GM11168 (cell line): ENCODE data around the gene KRTAP27-1.

Source experiments
- in situ Hi-C: fragments of 300-500 bp; cut with MboI; formaldehyde crosslinking; loops from one replicate; pipeline ENCODE4 v1.12.0; 2022; ENCODE audit warnings: low sequenced_read_pairs; ENCODE audit not compliant: unreplicated experiment

KRTAP27-1 gene, protein sequence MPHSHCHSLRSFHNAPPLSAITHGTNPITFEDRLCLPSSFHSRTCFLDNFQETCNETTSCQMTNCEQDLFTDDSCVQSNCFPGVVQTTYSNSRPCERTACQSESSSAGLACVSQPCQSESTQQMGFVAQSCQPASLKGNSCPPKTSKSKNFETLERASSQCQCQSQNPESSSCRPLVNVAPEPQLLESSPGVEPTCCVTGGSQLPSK

DNA sequence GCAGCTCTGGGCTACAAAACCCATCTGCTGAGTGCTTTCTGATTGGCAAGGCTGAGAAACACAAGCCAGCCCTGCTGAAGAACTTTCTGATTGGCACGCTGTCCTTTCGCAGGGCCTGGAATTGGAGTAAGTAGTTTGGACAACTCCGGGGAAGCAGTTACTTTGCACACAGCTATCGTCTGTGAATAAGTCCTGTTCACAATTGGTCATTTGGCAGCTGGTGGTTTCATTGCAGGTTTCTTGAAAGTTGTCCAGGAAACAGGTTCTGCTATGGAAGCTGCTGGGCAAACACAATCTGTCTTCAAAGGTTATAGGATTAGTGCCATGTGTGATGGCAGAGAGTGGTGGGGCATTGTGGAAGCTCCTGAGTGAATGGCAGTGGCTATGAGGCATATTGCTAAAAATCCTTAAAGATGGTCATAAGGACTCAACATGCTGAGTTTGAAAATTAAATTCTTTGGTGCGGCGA lies at the start of gene KRTAP27-1:
Gene KRTAP27-1, minus strand, starts transcription at position 419 of the 469 bp plus-strand sequence. Its CDS starts 26 bp downstream, at position 393.
- in situ Hi-C loops = no loop called here

DNA sequence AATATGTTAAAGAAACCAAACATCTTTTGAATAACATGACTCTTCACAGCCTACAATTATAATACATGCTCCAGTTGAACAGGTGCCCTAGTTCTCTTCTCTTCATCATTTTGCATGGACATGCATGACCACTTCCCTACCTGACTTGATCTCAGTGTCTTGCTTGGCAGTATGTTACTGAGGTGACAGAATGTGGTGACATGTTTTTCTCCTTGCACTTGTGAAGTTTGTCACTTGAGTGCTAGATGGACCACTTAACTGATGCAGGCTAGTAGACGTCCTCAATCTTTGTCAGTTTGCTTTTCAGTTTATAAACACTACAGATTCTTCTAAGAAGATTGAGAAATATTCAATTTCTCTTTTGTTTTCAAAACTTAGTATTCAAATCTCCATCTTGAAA lies 44.7 kb upstream of the KRTAP27-1 start:
- in situ Hi-C loops = no loop called here

DNA sequence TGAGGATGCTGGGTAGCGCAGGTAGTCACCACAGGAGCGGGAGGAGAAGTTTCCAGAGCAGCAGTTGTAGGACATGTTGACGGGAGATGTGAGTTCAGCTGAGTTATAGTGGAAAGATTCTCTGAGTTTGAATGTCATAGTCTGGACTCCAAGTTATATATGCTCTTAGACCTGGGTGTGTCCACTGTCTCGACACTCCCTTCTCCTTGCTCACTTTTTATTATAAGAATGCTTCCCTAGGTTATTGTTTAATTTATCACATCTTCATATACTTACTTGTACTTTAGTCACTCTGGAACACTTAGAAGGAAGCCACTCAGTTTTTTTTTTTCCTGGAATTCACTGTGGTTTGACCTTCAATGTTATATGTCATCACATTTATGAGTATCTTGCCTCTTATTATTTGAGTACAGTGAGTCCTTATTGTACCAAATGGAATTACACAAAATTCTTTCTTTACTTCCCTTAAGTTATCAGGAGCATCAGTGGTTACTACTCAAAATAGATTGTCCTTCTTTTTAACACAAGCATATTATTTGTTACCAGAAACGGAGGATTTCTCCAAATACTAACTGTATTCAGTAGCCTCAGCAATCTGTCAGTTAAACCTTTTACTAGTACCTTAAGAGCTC lies 34.8 kb upstream of the KRTAP27-1 start, which contains the start of gene KRTAP13-2:
Gene KRTAP13-2, minus strand, starts transcription at position 133 of the 632 bp plus-strand sequence. Its CDS starts 58 bp downstream, at position 75.
- in situ Hi-C loops = no loop called here

DNA sequence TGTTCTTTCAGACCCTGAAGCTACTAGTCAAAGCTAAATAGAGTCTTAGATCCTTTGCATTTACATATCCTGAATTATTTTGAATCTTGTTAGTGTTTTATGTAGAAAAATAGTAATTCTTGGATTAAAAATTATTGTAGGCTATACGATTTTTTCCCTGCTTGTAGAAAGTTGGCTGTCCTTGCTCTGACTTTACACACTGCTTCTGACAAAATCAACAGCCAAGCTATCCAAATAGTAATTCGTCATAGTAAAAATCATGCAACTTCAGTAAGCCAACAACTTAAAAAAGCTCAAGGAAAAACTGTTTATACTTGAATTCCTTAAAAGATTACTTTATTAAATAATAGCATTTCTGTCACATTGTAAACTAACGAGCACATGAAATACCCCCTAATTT lies 18.4 kb upstream of the KRTAP27-1 start:
- in situ Hi-C loops = no loop called here

DNA sequence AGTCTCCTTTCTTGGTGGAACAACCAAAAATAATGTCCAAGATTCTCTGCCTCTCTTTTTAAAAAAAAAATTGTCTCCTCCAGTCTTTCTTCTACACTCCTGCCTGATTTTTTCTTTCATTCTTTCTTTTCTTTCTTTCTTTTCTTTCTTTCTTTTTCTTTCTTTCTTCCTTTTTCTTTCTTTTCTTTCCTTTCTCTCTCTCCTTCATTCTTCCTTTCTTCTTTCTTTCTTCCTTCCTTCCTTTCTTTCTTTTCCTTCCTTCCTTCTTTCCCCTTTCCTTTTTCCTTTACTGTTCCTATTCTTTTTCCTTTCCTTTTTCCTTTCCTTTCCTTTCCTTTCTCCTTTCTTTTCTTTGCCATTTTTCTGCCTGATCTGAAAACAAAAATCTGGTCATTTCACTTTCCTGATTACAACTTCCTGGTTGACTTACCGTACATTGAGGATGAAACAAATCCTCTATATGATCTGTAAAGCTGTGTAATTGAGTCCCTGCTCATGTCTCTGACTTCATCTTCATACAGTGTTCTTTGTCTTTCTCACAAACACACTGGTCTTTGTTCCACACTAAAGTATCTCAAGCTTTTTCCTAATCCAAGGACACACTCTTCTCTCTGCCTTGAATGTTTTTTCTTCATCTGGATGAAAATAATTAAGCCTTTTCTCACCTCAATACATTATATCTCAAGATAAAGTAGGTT lies 17.0 kb upstream of the KRTAP27-1 start:
- in situ Hi-C loops = no loop called here

DNA sequence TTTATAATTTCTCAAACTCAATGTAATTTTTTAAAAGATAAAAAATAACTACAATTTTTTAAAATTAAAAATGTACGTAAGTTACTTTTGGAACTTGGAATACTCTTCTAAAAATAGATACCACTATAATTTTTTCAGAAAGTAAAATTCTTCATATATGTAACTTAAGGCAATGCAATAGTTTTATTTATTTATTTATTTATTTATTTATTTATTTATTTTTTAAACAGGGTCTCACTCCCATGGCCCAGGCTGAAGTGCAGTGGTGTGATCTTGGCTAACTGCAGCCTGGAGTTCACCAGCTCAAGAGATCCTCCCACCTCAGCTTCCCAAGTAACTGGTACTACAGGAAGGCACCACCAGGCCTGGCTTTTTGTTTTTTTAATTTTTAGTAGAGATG lies 14.0 kb upstream of the KRTAP27-1 start:
- in situ Hi-C loops = no loop called here

DNA sequence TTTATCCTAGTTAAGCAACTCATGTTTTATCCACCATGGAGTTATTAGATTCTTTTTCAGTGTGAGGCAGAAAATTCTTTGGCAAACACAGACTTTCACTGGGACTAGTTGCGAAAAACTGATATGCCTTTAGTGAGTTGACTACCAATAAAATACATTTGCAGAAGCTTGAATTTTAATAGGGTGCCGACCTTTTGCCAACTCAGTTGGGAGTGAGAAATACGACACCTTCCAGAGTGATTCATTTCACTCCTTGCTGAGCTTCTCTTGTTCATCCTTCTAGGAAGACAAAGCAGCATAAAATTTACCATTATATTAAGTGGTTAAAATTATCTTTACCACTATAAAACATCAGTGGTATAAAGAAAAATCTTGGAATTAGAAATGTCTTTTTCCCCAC lies 12.1 kb upstream of the KRTAP27-1 start:
- in situ Hi-C loops = no loop called here

DNA sequence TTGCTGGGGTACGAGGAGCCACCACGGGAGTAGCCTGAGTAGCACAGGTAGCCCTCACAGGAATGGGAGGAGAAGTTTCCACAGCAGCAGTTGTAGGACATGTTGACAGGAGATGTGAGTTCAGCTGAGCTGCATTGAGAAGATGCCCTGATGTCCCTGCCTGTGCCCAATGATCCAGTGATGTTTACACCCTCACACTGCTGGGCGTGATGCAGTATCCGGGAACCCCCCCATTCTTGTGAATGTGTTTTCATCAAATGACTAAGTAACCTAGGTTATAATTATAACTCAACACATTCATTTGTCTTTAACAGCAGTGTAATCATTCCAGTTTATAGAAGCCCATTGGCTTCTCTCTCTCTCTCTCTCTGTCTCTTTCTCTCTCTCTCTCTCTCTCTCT lies 11.0 kb upstream of the KRTAP27-1 start, which contains the start of gene KRTAP23-1:
Gene KRTAP23-1, minus strand, starts transcription at position 101 of the 400 bp plus-strand sequence. Its CDS starts 0 bp downstream, at position 101.
- in situ Hi-C loops = no loop called here

DNA sequence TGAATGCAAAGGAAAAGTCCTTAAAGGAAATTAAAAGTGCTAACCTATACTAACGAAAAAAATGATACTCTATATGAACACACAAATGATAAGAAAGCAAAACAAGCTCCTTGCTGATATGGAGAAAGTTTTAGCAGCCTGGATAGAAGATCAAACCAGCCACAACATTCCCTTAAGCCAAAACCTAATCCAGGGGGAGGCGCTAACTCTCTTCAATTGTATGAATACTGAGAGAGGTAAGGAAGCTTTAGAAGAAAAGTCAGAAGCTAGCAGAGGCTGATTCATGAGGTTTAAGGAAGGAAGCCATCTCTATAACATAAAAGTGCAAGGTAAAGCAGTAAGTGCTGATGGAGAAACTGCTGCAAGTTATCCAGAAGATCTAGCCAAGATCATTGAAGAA lies 7.5 kb upstream of the KRTAP27-1 start:
- in situ Hi-C loops = no loop called here

DNA sequence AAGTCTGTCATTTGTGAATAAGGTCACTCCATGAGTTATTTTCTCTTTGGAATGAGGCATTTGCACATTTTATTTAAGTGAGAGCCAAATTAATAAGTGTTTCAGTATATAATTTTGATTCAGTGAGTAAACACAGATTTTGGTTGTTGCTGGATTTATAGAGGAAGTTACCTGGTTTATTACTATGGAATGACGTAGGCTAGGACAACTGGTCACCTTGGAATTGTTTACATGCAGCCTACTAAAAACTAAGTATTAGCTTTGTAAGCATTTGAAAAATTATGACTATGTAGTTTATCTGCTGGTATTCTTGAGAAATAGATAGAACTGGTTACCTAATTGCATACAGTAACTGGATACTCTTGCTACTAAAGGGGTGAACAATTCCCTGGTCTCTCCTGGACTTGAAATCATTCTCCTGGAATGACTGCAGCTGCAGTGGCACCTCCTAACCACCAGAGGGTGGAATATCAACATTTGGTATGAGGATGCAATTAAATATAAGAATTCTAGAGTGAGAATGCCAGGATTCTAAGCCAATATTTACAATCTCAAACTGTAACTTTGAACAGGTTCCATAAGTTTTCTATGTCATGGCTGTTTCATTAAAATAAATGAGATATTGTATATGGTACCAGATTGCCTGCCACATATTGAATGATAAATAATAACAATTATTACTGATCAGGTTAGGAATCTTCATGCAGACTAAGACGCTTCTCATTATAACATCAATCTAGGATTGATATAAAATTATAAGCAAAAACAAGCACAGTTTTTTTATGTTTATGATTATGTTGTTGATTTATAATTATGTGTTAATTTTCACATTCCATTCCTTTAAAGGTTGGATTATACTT lies 3.5 kb upstream of the KRTAP27-1 start:
- in situ Hi-C loops = no loop called here

DNA sequence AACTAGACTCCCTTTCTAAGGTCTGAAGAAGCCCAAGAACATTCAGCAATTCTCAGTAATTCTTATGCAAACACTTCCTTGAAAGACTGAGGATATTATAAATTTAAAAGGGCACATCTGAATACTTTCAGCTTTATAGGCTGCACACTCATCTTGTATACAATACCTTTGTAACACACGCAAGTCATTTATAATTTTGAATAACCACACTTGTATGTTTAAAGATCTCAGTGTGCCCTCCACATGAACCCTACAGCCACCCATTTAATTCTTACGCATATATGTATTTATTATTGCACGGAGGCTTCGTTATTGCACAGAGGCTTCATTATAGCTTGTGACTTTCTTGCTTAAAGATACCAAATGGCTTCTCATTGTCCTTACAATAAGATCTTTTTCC lies 1.2 kb upstream of the KRTAP27-1 start:
- in situ Hi-C loops = no loop called here

DNA sequence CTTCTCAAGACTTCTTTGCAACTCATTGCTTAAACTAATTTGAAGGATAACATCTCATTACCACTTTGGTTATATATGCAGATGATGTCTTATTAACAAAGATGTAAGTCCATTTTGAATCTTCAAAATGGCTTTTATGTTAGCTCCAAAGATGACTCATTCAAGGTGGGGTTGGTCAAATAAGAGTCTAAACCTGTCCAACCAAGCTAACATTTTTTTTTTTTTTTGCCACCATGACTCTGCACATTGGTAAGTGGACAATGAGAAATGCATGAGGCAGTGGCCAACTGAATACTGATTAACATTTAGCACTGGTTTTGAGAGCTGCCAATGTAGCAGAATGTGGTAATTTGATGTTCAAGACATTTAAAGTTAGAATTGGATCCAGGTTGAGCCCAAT lies 278 bp upstream of the KRTAP27-1 start:
- in situ Hi-C loops = no loop called here

DNA sequence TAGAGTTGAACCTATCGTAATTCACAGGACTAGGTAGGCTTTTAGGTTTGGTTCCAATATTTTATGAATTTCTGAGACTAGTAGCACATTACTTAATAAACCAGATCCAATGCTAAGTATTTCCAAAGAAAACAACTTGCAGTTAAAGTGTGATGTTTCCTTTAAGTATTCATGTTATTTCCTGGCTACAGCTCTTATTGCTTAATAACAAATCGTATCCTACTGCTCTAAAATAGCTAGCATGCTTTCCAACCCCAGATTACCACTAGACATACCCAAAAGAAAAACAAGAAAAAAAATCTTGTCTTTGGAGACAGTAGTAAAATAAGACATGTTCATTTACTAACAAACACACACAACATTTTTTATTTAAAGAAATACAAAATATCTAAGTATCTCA lies 898 bp downstream of the KRTAP27-1 start:
- in situ Hi-C loops = no loop called here

DNA sequence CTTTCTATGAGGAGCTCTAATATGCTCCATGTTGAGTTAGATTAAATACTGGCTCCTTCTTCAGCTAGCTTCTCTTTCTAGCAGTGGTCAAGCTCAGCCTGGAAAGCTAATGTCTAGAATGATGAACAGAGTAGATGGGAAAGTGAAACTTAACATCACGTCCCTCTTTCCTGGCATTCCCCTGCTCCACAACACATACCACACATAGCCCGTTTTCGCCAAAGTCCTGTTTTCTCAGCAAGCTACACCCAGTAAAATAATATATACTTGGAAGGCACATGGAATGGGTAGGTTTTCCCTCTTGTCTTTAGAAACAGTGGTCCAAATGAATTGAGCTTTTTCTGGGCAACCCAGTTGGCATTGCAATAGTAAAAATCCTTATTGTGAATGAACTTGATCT lies 3.8 kb downstream of the KRTAP27-1 start:
- in situ Hi-C loops = no loop called here

DNA sequence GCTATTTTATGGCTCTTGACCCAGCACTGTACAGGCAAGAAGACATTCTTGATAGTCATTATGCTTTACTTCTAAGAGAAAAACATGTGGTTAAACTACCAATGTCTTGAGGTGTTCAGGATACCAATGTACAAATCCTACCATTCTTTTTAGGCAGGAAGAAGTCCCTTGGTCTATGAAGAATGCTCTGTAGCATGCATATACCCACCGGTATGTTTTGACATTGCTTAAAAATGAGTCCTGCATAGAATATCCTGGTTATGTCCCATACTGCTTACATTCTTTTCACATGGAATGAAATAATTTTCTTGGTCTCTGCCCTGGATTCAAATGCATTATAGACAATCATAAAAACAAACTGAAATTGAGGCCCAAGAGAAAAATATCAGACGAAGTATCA lies 4.8 kb downstream of the KRTAP27-1 start:
- in situ Hi-C loops = no loop called here

DNA sequence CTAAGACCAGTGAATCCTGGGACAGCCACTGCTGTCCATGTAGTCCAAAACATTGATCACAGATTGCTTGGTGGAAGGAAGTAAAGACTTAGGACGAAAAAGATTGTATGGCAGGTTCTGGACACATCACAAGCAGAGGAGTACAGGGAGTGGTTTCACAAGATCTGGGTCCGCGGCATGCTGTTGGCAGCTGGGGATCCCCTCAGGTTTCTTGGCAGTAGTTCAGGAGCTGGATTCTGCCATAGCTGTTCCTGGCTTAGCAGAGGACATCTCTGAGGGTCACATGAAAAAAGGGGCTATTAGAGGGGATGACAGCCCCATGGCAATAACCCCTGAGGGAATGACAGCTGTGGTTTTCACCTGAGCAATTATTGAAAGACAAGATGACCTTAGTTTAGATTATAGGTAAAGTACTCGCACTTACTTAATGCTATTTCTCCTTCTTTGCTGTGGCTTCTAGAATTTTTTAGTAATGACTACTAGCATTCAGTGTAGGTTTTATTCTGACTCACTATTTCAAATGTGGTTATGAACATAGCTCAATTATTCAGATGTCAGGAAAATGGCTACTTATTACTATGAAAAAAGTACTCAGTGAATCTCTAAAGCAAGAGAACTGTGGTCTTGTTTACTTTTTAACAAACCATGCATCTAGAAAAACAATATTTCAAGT lies 8.2 kb downstream of the KRTAP27-1 start:
- in situ Hi-C loops = no loop called here

DNA sequence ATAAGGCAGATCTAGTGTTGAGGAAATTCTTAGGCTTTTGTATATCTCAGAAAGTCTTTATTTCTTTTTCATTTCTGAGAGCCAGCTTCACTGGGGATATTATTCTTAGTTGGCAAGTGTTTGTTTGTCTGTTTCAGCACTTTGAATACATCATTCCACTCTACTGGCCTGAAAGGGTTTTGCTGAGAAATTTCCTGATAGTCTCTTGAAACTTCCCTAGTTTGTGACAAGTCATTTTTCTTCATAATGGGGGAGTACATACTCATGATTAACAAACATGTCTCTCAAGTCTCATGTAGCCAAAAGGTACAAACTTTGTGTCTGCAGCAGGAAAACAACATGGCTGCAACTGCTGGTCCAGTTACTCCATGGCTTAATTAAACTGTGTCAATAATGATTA lies 11.1 kb downstream of the KRTAP27-1 start:
- in situ Hi-C loops = no loop called here

DNA sequence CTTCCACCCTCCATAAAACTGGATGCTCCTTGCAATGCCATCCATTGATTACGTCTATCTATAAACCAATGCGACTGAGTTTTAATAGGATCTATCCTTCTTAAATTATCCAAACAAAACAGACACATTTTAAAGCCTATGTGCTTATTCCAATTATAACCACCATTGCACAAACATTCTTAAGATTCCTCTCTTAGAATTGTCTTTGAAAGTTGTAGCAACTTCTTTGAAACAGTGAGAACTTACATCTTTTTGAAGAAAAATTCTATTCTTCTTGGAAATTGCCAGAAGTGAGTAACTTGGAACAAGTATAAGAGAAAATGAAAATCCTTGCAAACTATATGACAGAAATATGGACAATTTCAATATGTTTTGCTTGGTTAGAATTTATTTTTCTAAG lies 17.3 kb downstream of the KRTAP27-1 start, which contains the start of gene KRTAP26-1:
Gene KRTAP26-1, minus strand, starts transcription at position 101 of the 400 bp plus-strand sequence. CDS start 280 bp downstream, outside the sequence.
- in situ Hi-C loops = no loop called here

DNA sequence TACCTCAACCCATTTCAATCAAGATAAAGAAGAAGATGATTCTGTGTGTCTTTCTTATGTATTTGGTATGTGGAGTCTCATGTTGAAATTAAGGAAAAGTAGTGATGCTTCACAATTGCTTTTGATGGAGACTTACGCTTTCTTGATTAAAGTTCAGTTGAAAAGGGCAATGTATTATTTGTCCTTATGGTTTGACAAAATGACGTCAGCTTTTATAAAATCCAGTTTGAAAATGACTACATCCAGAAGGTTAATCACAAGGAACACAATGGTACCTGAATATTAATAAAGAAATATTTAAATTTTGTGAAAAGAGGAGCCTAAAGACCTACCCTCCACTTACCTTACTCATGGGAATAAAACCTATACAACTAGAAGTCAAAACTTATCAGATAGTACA lies 21.8 kb downstream of the KRTAP27-1 start:
- in situ Hi-C loops = no loop called here

DNA sequence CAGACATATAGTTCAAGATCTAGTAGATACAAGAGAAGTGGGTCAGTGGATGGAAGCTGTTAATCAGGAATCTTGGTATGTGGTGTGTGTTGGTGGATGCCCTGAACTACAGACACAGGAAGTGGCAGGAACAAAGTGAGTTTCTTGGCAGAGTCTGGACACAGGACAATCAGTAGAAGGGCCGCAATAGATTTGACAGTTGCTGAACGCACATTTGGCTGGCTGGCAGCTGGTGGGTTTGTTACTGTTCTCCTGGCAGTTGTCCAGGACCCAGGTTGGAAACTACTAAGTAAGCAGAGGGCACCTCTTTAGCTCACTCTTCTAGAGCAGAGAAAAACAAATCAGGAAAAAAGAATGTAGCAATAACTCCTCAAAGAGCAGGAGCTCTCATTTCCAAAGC lies 30.6 kb downstream of the KRTAP27-1 start:
- in situ Hi-C loops = no loop called here
